Mucosa of gallbladder (tissue), 1 donor: ENCODE measurements around the gene FGD4. TPM values are rescaled to one million over a fixed set of nuclear protein-coding genes. Genes with fewer than 3 reads are reported as not detected.
"Not testable (repeated sequence)": the region's sequence is repeated elsewhere in the genome, so short reads cannot be mapped to it uniquely, and the experiment has no call there.

Experiments
- DNase-seq: peaks from one replicate; pipeline ENCODE4 v3.0.0-alpha.2; 2020; ENCODE audit warnings: low spot score
- total RNA-seq: library from RNA; stranded (reverse); gene quantifications from one replicate; pipeline ENCODE4 v1.2.1, GENCODE V29; 2021
- donor health status: DM: no; HTN: no; CAD: no.

The FGD4 gene
- total RNA-seq, 1 donor from 2014 or later: 75.6 TPM

DNA sequence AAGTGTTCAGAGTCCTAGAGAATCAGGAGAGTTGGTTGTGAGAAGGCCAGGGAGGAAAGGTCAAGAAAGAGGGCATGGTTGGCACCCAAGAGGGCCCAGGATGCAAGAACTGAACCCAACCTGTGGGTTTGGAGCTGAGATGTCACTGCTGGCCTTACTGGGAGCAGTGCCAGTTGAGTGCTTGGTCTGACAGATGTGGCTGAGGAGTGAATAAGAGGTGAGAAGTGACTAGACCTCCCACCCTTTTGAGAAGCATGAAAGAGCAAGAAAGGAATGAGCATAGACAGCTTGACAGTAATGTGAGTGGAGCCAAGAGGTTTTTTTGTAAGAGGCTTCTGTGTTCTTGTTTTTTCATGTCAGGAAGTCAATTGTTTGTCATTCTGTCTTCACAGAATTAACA lies 95.3 kb downstream of the FGD4 start:
- DNase-seq: no peak

DNA sequence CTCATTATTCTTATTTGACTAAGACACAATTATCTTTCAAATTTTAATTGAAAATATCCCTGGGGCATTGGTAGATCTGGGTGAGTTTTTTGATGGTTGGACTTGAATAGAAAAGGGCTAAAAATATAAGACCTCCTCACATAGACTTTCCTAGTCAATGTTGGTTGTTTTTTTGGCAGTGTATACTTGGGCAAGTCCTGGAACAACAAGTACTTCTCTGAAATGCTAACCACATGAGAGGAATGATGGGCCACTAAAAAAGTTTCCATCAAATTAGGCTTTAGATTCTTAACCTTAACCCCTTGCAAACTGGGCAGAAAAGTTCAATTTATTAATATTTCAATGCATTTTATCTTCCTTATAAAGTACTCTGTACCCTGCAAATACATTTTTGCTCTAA lies 97.6 kb downstream of the FGD4 start:
- no peak for DNase-seq

DNA sequence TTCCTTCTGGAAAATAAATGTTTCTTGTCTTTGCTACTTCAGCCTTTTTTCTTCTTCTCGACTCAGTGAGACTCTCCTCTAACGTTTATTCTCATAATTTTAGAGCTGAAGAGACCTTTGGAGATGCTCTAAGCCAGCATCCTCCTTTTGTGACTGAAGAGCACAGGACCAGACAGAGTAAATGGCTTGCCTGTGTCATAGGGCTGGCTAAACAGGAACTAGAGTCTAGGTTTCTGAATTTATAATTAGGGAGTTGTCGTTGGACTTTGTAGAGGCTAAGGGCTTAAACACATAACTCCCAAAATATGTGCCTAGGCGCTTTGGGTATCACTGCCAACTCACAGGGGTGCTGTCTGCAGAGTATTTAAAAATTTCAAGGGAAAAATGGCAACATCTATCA lies 98.5 kb downstream of the FGD4 start:
- DNase-seq: no peak

DNA sequence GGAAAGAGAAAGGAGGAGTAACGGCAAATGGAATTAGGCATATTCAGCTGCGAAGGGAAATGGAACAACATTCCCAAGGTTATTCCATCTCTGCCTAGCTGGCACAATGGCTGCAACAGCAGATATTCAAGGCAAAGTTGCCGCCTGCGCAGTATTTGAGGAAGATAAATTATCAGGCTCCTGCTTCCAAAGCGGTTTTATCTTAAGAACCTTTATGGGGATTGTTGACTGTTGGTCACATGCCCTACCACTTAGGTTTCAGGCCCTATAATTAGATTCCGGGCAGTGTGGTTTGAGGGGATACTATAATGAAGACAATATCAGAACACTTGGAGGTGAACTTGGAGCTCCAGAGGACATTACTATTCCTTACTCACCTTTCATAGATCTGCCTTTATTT lies 99.7 kb downstream of the FGD4 start:
- no peak for DNase-seq

DNA sequence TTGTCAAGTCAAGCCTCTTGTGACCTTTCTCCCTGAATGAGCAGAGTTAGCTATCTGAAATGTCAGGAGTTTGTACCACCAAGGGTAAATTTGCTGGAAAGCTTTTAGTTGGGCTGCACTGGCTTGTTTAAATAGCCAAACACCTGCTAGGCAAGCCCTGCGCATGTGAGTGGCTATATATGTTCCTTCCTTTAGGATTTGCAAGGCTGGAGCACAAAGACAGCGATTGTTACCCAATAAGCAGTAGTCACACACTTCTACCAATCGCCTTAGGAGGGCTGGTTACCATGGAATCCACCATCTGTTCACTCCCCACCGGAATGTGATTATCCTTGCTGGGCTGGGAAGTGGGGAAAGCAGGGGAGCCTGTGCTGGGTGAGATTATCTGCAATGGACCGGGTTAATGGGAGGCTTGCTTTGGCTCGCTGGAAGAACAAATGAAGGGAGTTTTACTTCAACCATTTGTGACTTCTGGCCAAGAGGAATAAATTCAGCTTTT lies 102.5 kb downstream of the FGD4 start:
- no peak for DNase-seq

DNA sequence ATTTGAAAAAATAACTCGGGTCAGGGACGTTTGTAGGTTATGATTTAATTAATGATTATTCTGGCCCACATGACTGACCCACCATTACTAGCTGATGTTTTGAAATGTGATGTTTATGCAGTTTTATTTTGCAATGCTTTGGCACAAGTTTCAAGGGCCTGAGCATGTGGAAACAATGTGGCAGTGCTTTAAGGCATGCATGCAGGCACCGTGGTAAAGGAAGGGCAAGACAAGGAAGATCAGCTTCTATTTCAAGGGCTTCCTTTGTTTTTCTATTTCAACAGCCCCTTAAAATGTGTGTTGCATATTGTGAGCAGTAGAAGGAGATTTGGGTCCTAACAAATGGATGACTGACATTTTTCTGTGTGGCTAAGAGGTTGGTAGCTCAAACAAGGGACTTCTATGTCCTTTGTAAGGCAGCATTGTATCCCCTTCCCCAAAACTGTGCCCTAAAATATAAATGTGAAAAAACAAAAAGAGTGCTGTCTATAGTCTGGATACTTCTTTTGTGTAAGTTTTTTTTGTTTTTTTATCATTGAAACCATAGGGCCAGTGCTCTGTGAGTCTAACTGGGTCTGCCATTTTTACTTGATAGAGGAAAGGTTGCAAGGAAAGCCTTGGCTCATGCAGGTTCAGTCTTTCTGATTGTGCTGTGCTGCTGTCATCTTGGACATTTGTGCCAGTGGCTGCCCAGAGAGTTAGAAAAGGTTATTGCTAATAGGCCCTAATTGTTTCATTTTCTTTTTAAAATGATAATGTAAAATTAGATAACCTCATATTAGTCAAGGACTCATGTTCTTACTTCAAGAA lies 103.5 kb downstream of the FGD4 start:
- peak; percentile 40 for DNase-seq

DNA sequence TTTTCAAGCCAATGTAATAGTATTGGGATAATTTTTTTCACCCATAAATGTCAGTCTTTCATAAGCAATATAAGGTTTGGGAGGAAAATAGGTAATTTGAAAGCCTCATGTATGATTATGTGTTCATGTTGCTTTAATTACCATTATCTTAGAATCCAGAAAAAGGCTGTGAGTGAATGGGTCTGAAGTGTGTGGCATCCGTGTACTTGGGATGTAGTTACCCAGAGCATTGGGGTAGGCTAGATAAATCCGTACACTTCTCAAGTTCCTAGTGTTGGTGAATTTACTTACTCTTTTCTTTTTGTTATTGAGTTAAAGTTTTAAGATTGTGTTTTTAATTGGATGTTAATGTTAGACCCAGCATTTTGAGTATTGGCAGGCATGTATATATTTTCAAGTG lies 104.4 kb downstream of the FGD4 start:
- DNase-seq: no peak

DNA sequence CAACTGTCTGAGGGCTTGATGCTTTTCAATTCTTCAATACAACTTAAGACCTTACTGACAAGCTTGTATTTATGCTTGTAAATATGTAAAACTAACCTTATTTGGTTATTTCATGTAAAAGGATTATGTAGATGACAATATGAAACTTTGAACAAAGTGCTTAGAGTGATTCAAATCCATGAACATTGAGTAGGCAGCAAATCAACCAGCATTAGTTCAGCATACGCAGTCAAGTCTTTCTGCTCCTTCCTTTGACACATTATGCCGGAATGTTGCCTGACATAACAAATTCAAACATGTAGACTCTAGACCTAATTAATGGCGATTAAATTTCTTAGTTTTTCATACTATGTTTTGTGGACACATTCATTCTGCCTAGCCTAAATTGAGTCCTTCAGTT lies 105.2 kb downstream of the FGD4 start:
- no peak for DNase-seq

DNA sequence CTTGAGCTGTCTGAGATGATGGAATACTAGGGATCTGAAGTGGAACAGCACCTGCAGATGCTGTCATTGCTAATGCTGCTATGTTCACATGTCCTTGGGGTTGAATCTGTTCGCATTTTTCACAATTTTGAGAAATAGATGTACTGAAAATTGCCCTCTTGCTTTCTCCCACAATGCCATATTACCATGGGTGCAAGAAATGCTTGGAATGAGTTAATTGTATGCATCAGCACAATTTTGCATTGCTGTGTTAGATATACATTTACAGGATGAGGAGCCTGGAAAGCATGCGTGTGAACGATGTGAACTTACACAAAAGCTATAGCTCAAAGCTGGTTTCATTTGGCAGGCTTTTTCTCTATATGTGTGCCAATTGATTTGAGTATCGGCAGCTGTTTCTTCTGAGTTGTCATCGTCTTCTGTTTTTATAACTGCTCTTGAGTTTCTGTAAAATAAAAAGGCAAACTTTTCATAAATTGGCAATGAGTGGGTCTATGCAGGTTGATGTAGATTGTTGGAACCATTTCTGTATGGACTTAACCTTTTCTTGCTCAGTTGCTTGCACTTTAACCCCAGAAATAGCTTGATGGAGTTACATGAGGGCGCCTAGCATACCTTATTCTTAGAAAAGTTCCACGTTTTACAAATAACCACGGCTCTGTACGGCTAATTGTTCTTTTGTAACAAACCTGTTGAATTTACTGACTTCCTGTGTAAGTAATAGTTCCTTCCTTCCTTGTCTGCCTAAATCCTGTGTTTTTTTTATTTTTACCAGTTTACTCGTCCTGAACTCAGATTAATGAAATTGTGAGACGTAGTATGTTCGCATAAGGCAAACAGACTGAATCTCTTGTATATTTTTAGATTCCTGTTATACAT lies 105.9 kb downstream of the FGD4 start:
- DNase-seq: no peak

DNA sequence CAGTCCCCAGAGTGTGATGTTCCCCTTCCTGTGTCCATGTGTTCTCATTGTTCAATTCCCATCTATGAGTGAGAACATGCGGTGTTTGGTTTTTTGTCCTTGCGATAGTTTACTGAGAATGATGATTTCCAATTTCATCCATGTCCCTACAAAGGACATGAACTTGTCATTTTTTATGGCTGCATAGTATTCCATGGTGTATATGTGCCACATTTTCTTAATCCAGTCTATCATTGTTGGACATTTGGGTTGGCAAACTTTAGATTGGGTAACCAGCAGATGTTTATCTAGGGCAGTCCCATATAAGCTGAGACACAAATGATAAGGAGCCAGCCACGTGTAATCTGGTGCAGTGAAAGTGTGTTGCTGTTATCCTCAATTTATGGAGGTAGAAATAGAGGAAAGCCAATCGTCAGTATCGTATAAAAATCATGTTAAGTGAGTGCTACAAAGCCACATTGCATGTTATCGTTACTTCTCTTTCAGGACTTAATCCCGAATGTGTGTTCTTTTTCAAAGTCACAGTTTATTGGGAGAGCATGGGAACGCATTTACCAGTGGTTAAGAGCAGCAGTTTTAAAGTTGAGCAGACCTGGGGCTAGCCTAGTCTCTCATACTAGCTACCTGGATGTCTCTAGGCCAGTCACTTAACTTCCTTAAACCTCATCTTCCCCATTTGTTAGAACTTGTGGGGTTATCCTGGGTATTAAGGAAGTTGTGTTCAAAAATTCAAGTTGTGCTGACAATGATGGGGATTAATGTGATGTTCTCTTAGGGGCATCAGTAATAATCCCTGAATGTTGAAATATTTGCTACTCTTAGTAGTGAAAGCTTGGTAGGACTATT lies 108.0 kb downstream of the FGD4 start:
- DNase-seq: not testable (repeated sequence)

DNA sequence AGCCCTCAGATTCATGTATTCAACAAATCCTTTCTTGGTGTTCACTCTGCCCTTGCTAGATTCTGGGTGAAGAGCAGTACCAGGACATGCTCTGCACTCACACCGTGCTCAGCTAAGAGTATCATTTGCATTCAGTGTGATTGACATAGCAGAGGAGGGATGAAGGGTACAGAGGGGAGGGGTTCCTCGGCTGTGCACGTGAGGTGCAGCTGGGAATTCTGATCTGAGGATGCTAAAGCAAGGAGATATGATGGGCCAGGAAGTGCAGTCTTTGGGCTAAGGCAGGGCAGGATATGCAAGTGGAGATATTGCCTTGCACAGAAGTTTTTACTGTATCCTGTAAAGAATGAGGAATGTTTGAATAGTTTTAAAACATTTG lies 108.6 kb downstream of the FGD4 start:
- no peak for DNase-seq

DNA sequence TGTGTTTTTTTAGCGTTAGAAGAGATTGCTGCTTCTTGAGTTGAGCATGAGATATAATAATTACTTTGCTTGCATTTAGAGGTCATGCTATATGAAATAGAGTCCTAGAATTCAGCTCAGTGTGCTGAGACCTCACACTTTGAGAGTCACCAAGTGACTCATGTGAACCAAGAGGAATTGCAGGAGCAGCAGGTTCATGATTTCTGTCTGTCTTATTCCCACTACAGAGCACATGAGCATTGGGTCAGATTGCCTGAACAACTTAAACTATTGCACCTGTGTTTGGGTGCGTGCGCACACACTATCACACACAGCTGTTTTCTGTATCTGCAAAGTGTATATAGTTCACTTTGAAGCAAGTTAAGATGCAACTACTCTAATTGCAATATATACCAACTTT lies 109.3 kb downstream of the FGD4 start:
- DNase-seq: no peak

DNA sequence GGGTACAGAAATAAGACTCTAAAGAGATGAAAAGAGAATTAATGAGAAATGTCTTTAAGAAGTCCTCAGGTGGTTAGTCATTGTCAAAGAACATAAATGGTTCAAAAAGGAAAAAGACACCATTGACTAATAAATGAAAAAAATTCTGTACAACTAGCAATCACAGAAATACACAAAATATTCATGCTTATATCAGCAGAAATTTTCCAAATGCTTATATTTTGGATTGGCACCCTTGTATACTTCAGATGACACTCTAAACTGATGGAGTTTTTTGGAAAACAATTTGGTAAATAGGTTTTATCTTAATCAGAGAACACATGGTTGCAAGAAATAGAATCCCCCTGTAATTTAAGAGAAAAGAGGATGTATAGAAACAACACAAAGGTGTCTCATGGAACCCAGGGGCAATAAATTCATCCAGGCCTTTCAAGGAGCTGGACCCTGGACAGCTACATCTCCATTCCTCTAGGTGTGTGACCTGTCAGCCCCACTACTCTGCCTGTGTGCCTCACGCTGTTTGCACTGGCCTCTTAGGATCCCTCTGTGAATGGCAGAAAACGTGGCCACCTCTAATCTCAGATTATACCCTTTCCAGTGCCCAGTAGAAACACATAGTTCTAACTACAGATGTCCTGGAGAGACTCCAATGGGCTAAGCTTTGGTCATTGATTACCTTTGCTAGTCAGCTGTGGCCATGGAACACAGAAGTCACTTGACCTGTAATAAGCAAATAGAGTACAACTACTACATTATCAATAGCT lies 110.2 kb downstream of the FGD4 start:
- DNase-seq: no peak

DNA sequence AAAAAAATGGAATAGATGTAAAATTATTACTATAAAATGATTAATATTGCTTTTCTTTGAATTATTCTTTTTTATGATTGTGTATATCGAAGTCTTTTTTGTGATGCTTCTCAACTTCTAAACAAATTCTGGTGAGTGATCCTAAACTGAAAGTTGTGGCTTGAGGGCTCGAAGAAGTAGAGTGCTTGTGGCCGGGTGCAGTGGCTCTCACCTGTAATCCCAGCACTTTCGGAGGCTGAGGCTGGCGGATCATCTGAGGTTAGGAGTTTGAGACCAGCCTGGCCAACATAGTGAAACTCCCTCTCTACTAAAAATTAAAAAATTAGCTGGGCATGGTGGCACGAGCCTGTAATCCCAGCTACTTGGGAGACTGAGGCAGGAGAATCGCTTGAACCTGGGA lies 112.6 kb downstream of the FGD4 start:
- not testable (repeated sequence) for DNase-seq

DNA sequence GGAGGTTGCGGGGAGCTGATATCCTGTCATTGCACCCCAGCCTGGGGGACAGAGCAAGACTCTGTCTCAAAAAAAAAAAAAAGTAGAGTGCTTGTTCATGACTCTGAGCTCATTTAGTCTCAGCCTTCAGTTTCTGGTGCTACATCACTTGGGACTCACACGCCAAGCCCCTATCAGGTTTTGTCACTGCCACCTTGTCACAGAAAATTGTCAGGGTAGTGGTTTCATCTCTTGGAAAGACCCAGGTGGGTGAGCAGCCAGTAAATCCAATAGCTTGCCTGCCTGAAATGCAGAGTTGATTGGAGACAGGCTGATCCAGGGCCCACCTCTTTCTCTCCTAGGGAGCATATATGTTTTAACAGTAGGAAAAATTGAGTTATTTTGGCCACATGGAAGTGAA lies 113.0 kb downstream of the FGD4 start:
- DNase-seq: no peak

DNA sequence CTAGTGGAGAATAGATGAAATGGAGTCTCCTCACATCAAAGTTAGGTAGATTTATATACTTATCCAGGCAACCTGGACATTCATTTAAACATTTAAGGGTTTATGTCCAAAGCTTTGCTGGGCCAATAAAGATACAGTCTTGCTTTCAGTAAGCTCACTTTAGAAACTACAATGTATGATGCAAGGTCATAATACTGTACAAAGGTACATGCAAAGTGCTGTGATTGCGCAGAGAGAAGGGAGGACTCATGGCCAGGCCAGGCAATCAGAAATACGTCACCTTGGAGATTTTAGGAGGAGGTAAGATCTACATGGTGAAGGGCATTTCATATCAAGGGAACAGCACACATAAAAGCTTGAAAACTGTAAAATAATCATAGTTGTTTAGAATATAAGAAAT lies 113.6 kb downstream of the FGD4 start:
- no peak for DNase-seq

DNA sequence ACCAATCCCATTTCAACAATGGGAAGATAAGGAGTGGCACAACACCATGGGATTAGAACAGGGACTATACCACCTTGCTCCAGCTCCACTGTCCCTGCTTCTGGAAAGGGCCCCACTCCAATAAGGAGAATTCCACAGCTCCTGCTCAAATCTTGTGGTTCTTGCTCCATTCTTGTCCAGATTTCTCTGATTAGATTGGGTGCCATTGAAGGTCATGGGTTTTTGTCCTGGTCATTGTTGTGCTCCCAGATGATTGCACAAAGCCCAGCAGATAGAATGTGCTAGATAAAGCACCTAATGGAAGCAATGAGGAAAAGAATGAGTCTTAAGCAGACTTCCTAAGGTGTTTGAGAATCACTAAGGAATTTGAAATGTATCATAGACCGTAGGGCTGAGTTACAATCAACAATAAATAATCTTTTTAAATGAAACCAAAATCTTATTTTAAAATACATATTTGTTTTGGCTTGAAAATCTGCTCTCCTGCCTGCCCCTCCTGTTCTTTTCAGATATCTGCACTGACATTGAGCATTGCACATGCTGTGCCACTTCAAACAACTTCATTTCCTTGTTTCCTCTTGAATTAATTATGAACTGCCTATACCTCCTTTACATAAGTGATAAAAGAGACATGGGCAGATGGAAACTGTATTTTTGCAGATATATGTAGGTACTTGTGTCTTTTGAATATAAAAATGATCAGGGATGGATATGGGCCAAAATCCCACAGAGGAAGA lies 115.9 kb downstream of the FGD4 start:
- DNase-seq: no peak

DNA sequence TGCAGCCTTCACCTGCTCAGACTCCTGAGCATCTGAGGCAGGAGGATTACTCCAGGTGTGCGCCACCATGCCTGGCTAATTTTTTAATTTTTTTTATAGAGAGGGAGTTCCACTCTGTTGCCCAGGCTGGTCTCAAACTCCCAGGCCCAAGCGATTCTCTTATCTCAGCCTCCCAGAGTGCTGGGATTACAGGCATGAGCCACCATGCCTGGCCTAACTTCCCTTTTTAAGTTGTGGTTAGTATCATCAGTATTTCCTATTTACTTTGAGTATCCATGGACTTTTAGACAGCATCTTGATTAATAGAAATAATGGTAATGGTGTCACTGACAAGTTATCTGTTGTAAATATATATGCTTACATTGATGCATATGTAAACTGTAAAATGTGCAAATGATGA lies 116.9 kb downstream of the FGD4 start:
- no peak for DNase-seq

DNA sequence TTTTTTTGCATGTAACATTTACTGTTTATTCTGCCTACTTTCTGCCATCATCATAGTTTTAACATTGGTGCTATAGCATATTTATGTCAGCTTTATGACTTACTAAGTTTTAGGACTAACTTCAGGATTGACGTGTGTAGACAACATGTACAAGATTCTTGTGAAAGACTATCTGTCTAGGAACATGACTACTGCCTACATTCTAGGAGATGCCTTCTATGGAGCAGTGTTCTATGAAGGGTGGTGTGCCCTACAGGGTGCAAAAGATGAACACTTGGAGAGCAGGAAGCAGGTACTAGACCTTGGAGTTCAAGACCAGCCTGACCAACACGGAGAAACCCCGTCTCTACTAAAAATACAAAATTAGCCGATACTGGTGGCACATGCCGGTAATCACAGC lies 118.6 kb downstream of the FGD4 start:
- no peak for DNase-seq

DNA sequence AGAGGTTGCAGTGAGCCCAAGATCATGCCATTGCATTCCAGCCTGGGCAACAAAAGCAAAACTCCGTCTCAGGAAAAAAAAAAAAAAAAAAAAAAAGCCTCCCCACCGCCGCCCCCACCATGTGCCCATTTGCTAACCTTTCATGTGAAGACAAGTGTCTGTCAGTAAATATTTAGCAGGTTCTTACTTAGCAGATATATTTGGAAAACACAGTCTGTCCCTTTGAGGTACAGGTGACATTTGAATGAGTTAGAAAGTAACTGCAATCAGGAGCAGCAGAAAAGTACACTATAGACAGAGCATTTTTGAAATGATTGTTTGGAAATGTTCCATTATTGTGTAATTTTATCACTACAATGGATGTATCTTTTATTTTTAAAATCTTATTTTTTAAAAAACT lies 119.7 kb downstream of the FGD4 start:
- no peak for DNase-seq
